HG03159 (cell line): ENCODE data around the gene GTPBP1.

ENCODE experiments used
- ATAC-seq: cut with Tn5 transposase; IDR thresholded peaks from one replicate; pipeline ENCODE4 v1.9.1; 2021; ENCODE audit warnings: mild to moderate bottlenecking, moderate library complexity; ENCODE audit not compliant: unreplicated experiment

Gene GTPBP1

DNA sequence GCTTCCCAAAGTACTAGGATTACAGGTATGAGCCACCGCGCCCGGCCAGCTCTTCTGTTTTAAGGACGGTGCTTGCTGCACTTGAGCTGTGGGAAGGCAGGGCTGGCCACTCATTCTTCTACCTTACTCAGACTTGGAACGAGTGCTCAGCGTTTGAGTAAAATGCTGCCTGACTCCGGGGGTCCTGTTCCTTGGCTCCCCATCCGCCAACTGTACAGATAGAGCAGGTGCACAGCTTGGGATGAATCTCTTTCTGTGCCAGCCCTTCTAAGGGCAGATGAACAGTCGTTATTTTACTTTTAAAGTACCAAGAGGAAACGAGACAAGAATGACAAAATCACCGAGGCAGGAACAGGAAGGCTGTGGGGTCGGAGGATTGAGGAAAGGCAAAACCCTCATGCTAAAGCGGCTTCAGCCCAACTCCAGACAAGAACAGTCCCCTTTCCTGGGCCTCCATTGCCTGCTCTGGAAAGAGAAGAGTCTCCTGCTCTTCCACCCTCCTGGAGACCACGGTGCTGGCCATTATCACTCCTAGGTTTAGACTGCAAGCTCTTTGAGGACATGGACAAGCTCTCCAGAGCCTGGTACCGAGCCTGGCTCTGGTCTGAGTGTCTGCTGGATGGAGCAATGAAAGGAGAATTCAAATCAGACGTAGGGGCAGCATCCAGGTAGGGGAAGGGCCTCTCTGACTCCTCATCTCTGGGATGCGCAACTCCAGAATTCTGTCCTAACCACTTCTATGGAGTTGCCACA, 51.1 kb downstream of the GTPBP1 start:
- no peak for ATAC-seq

DNA sequence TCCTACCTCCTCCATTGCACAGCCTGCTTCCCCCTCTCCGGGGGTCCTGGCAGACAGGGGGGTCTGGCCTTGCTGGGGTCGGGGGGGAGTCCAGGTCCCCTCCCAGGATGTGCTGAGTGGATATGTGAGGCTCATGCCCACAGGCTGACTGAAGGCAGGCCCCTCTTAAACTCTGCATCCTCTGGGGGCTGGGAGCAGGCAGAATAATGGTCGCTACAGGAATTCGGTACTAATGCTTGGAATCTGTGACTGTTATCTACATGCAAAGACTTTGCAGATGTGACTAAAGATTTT, 51.7 kb downstream of the GTPBP1 start:
- ATAC-seq = no peak

DNA sequence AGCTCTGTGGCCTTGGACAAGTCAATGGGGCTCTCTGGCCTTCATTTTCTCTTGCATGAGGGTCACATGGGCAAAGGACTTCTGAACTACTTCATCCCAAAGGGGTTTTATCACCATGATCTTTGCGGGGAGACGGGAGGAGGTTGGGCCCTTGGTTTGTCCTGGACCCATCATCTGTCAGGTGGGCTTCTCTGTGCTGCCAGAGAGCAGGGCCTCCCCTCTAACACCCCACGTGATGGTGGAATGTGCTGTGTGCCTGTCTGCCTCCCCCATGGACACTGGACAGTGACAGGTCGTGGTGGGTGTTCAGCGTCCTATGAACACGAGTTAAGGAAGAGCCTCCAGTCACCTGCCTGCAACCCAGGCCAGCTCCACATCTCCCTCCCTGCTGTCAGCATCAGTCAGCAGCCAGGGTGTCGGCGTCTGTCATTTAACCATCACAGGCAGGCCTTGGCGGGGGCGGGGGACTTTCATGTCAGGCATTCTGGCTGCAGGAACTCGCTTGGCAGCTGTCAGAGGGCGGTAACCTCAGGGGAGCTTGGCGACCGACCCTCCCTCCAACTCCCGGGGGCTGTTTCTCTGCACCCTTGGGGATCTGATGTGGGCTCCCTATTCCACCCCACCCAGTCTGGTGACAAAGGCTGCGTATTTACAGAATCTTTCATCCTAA, 52.7 kb downstream of the GTPBP1 start:
- ATAC-seq = no peak

DNA sequence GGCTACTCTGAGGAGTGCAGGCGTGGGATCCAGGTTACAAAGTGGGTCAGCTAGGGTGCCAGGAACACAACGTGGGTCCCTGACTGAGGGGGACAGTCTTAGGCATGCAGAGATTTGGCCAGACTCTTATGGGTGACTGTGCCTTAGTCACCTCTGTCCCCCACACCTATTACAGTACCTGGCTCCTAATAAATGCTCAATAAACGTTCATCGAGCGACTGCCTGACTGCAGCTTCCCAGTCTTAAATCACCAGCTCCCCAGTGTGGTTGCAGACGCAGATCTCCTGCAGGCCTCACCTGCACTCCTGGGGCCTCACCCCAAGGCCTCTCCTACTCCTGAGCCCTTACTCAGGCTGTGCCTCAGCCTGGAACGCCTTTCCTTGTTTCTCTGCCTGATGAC, 53.3 kb downstream of the GTPBP1 start:
- no peak for ATAC-seq

DNA sequence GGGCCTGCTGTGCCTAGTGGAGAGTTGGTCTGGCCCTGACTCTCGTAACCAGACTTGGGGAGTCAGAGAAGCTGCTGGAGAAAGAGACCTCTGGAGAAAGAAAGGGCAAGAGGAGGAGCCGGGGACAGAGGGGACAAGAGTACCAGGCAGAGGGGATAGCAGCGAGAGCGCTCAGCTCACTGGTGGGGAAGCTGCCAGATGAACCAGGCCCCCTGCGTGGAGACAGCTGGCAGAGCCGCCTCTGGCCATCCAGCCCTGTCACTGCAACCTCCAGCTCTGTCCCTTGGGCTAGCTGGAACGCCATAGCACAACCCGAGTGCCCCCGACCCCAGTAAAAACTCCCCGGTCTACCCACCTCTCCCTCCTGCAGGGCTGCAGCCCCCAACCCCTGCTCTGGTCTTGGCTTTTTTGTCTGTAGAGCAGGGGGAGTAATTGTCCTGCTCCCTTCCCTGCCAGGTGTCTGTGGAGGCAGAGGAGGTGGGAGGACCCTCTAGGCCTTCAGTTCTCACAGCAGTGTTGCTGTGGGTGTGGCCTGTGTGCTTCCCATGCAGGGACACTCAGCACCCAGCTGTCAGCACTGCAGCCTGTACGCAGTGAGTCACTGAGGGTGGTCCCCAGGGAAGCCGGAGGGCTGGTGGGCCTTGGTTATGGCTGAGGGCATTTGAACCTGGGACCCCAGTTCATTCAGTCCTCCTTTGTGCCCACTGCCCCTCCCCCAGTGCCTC, 54.9 kb downstream of the GTPBP1 start:
- no peak for ATAC-seq

DNA sequence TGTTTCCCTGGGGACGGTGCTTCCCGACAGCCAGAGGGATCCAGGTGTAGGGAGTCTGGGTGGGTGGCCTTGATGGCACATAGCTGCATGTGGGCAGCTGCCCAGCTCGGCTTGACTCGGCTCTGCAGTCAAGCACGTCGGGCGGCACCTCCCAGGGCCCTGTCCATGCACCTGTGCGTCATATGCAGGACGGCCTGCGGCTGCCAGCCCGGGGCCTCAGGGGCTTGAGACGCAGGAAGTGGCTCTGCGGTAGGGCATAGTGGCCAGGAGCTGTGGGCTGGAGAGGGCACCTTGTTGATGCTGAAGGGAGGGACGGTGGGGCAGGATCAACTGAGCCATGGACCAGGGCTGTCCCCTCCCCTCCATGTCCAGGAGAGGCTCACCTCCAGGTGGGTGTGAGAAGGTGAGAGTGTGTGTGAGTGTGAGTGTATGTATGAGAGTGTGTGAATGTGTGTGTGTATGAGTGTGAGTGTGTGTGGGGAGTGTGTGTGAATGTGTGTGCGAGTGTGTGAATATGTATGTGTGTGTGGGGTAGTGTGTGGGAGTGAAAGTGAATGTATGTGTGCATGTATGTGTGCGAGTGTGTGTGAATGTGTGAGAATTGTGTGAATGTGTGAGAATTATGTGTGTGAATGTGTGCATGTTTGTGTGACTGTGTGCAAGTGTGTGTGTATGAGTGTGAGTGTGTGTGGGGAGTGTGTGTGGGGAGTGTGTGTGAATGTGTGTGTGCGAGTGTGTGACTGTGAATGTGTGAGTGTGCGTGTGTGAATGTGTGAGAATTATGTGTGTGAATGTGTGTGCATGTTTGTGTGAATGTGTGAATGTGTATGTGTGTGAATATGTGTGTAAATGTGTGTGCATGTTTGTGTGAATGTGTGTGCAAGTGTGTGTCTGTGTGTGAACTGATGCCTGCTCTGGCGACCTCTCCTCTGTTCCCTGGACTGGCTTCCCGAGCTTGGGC, 55.7 kb downstream of the GTPBP1 start:
- ATAC-seq = no peak

DNA sequence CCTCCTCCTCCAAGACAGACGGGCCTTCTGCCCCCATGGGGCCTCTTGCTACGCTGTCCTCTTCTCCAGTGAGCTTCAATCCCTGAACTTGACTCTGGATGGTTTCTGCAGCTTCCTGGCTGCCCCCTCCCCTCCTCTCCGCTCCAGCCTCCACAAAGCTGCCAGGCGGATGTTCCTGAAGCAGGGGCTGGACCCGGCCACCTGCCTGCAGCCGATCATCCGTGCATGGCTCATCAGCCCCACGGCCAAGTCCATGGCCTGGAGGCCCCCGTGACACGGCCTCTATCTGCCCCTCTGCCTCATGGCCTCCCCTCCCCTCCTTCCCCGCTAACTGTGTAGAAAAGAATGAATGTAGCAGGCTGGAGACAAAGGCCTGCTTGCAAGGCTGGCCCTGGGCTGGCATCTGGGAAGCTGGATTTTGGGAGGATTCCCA, 56.8 kb downstream of the GTPBP1 start:
- no peak for ATAC-seq

DNA sequence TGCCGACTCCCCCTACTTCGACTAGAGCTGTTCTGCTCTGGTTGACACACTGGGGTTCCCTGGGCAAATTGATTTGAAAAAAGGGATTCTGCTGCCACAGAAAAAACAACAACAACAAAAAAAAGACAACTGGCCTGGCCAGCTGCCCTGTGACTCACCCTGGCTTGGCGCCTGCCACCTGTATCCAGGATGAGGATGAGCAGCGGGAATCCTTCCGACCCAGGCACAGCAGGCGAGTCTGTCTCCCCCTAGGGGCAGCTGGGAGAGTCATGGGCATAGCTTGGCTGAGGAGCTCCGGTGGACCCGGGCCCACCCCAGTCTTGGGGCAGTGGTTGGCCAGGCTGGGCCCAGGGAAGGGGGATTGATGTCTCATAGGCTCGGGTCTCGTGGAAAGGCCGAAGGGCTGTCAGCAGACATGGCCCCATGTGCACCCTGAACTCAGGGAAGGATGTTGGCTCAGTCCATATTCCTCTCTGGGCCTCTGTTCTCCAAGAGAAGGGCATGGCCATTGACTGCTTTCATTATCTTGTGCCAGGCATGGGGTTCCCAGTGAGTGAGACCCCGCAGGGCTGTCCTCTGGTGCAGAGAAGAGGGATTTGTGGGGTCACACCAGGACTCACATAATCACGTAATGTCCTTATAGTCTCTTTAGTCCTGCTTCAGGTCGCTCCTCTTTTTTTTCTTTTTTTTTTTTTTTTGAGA, 60.5 kb downstream of the GTPBP1 start:
- no peak for ATAC-seq

DNA sequence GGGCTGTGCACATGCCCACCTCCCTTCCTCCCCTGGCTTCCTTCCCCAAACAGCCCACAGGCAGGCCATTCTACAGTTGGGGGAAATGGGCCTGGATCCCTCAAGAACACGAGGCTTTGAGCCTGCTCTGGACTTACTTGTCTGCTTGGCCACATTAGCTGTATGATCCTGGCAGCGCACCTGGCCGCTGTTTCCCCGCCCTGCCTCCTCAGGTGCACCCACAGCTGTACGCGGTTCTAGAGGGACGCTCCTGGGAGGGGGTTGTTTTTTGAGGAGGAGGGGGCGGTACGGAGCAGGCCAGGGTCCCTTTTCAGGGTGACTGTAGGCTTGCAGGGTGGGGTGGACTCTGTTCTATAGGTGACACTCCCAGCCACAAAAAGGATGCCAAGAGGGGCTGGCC, 61.6 kb downstream of the GTPBP1 start:
- ATAC-seq = no peak

DNA sequence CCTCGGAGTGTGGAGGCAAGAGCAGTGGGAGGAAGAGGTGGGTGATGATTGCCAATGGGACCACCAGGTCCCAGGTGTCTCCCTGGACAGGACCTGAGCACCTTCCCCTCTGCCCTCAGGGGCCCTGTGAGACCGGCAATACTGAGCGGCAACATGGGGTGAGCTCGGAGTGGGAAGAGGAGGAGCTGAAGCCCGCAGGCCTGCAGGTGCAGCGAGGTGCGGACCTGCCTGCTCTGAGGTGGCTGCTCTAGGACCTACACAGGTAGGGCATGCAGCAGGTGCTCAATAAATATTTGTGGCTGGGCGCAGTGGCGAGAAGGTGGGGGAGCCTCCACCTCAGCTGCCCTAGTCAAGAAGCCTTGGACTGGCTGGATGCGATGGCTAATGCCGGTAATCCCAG, 62.3 kb downstream of the GTPBP1 start:
- ATAC-seq = no peak

DNA sequence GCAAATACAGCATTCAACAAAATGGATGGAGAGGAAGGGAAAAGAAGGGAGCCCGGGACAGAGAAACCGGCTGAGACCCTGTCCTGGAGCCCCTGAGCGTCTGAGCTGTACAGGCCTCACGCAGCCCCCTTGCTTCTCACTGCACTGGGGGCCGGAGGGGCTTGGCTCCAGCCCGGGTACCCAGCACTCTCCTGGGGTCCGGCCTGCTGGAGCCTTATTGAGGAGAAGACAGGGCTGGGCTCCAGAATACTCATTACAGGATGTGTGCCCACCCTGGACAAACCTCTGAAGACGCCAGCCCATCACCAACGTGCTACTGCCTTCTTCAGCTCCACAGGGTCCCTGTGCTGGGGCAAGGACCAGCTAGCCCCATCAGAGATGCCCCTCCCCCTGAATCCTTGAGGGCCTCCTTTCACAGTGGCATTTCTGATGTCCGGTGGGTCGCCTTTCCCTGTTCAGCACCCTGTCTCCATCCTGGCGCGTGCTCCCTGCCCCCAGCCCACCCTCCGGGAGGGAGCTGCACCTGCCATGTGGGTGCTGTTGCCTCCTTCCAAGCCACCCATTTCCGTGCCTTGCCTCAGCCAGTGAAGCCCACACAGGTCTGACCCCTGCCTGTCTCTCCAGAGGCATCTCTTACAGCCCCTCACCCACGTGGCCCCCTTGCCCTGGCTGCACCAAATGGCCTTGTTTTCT, 64.7 kb downstream of the GTPBP1 start:
- no peak for ATAC-seq

DNA sequence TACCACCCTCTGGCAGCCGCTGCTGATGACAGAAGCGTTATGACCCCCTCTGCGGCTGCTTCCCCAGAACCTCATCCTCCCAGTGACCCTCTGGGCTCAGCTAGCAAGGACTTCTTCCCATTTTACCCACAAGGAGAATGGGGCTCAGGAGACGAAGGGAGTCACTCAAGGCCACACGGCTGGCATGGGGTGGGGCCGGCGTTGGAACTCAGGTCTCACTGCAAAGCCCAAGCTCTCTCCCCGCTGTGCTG, 66.8 kb downstream of the GTPBP1 start:
- ATAC-seq = no peak

DNA sequence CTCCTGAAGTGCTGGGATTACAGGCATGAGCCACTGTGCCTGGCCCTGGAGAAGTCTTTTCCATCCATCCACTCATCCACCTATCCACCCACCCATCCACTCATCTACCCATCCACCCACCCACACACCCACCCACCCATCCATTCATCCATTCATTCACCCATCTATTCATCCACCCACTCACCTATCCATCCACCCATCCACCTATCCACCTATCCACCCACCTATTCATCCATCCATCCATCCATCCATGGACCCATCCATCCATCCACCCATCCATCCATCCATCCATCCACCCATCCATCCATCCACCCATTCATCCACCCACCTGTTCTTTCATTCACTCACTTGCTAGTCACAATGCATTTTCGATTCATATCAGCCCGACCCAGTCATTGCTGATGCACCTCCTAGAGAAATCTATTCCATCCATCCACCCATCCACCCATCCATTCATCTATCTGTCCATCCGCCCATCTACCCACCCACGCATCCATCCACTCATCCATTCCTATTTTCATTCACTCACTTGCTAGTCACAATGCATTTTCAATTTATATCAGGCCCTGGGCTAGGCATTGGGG, 67.7 kb downstream of the GTPBP1 start:
- ATAC-seq = no peak

DNA sequence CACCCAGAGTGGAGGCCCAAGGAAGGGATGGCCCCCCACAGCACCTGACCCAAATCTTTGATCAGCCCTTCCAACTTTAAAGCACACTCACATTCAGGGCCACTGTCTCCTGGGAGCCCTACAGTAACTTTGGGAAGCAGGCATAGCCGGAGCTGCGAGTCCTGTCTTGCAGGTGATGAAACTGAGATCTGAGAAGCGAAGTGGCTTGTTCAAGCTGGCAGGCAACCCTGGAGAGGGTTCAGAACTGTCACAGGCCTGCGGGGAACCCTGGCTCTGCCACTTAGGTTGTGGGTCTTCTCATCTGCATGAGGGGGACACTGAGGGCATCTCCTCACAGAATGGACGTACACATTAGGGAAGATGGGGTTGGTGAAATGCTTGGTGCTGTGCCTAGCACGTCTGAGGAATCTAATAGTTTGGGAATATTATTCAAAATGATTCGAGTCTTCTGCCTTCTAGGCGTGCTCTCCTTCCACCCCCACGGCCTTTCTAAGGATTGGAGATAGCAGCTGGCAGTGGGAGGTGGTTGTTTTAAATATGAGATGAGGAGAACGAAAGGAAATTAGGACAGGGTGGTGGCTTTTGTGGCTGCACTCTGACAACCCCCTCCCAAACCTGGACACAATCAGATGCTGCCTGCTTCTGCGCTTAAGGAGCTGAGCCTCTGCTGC, 68.9 kb downstream of the GTPBP1 start:
- ATAC-seq = no peak

DNA sequence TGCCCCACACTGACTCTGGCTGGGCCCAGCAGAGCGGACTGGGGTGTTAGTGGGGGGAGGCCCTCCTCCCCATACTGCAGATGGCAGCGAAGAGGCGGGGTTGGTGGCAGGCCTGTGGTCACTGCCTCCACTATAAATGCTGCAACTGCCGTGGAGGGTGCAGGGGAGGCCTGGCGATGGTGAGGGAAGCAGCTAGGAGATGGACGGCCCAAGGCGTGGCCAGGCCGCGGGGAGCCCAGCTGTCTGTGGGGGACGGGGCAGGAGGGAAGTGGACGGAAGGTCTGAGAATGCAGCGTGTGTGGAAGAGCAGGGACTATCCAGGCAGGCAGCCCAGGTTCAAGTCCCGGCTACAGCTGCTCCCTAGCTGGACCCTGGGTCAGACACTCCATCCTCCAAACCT, 69.9 kb downstream of the GTPBP1 start:
- no peak for ATAC-seq

DNA sequence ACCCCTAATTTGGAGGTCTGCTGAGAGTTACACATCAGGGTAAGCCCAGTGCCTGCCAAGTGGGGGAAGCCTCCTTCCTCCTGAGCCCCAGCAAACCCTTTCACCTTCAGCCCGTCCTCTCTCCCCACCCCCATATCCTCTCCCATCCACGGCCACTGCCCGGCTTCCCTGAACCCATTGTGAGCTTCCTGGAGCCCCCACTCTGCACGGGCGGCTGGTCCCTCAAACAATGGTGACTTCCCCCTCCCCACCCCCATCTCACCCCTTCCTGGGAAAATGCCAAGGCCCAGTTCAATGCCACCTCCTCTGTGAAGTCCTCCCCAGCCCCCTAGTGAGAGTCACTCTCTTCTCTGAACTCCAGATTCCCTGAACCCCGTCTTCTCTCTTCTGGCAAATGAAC, 70.3 kb downstream of the GTPBP1 start:
- no peak for ATAC-seq

DNA sequence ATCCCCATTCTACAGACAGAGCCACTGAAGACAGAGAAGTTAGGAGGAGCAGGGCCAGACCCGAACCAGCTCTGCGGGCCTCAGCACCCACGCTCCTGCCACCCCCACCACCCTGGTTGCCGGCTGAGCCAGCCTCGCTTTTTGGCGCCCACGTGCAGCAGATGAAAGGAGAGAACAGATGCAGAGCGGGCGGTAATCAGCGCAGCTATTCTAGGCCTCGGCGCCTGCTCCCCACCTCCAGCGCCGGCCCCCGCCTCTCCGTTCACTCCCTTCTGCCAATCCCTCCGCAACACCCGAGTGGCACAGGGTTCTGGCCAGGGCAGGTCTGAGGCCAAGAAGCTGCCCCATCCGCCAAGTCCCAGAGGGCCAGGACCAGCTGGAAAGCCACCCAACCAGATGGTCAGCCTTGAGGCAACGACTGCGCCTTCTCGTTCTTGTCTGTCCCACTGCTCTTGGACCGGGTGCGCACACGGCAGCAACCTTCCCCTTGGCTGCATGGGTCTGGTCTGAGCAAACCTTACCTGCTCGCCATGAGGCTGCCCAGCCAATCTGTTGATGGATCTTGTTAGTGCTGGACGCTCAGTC, 71.4 kb downstream of the GTPBP1 start:
- no peak for ATAC-seq

DNA sequence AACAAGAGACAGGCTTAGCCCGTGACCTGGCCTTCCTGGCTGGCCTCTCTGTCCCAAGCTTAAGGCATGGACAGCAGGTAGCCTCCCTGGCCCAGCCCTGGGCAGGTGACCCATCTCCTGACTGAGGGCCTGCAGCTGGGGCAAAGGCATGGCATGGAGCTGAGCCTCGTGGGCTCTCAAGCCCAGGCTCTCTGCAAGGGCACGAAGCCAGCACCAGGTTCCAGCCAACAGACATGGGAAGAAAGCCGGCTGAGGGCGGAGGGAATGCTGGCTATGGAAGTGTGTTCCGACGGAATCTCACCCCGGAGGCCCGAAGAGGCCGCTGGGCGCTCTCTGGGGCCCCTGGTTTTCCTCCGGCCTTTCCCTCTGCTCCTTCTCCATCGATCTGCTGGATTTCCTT, 75.3 kb downstream of the GTPBP1 start:
- ATAC-seq = no peak
